ENCODE results near the gene INTS1.
"Not testable (repeated sequence)": the region's sequence is repeated elsewhere in the genome, so short reads cannot be mapped to it uniquely, and the experiment has no call there.

Gene INTS1

DNA sequence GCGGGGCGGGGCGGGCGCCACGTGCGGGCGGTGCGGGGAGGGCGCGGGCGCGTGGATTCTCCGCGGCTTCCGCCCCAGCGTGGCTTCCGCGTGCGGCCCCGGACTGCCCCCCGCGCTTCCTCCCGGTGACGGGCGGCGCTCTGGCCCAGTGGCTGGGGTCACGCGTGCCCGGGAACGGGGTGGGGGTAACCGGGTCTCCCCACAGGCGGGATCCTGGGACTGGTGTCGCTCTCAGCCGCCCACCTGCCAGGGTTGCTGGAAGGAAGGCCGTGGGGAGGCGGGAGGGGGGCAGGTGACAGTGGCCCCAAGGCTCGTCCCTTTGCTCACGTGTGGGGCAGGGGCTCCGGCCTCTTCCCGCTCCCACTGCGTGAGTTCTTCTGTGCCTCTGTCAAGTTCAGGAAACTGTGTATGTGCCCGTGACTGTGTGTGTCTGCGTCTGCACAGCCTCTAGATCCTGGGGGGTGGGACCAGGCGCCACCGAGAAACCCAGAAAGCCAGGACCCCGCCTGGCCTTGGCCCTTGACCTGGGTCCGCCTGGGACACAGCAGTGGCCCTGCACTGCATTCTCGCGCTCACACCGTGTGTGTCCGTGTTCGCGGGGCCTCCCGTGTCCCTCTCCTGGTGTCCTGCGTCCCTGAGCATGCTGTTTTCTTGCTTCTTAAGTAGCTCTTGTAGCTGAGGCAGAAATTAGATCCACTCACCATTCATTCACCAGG lies 27.2 kb upstream of the INTS1 start:
- in situ Hi-C loops (cut with MboI; ENCODE audit: low sequenced_read_pairs) = no loop called here

GRCh38 chr7:1530946-1531262 lies 26.7 kb upstream of the INTS1 start:
- in situ Hi-C loops (cut with MboI; ENCODE audit: low sequenced_read_pairs) = no loop called here

GRCh38 chr7:1529383-1530116 lies 25.4 kb upstream of the INTS1 start:
- in situ Hi-C loops (cut with MboI; ENCODE audit: low sequenced_read_pairs) = no loop called here

DNA sequence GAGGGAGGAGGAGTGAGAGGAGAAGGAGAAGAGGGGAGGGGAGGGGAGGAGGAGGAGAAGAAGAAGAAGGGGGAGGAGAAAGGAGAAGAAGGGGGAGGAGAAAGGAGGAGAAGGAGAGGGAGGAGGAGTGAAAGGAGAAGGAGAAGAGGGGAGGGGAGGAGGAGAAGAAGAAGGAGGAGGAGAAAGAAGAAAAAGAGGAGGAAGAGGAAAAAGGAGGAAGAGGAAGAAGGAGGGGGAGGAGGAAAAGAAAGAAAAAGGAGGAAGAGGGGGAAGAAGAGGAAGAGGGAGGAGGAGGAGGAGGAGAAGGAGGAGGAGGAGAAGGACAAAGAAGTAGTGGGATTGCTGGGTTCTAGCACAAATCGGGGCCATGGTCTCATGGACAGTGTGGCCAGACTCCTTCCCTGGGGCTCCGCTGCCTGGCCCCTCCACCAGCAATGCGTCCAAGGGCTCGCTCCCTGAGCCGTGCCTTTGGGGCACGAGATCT lies 22.1 kb upstream of the INTS1 start:
- in situ Hi-C loops (cut with MboI; ENCODE audit: low sequenced_read_pairs) = no loop called here

DNA sequence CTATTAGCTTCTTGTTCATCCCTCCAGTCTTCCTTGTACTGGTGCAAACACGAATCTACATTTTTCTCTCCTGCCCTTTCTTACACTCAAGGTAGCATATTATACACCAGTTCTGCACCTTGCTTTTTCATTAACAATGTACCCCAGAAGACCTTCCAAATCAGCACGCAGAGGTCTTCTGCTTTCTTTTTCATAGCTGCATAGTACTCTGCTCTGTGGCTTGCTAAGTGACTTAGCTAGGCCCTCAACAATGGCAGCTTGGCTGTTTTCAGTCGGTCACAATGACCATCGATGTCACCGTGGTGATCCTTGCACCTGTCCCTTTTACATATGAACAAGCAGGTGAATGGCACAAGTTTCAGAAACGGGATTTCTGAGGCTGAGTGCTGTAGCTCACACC lies 21.2 kb upstream of the INTS1 start:
- in situ Hi-C loops (cut with MboI; ENCODE audit: low sequenced_read_pairs) = no loop called here

DNA sequence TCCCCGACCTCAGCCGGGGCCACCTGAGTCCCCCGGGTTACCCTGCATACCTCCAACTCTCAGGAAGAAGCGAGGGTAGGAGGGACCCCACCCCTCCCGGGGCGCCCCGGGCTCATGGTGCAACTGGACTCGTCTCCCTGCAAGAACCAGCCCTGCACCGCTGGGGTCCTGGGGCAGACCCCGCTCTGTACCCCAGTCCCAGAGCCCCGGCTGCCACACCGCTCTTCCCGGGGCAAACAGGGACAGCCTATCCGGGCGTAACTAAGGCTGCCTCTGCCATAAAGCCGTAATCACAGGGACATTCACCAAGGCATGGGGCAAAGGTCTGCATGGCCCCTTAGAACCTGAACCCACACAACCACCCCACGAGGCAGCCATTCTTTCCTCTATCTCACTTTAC lies 19.7 kb upstream of the INTS1 start:
- in situ Hi-C loops (cut with MboI; ENCODE audit: low sequenced_read_pairs) = no loop called here

DNA sequence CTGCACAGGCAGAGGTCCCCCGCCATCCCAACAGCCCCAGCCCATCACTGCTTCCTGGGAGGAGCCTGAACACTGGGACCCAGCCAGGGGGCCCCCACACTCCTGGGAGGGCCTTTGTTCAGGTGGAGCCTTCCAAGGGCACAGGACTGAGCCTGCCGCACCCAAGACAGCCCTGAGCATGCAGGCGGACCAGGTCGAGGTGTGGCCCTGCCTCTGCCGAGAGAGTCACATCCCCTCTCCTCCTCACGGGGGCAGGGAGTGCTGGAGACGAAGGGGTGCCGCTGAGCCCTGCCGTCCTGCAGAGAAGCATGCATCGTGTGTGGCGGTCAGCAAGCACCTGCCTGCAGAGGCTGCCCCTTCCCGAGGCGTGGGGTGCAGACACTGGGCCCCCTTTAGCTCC lies 19.0 kb upstream of the INTS1 start:
- in situ Hi-C loops (cut with MboI; ENCODE audit: low sequenced_read_pairs) = no loop called here

GRCh38 chr7:1521456-1521855 lies 17.3 kb upstream of the INTS1 start:
- in situ Hi-C loops (cut with MboI; ENCODE audit: low sequenced_read_pairs) = no loop called here

DNA sequence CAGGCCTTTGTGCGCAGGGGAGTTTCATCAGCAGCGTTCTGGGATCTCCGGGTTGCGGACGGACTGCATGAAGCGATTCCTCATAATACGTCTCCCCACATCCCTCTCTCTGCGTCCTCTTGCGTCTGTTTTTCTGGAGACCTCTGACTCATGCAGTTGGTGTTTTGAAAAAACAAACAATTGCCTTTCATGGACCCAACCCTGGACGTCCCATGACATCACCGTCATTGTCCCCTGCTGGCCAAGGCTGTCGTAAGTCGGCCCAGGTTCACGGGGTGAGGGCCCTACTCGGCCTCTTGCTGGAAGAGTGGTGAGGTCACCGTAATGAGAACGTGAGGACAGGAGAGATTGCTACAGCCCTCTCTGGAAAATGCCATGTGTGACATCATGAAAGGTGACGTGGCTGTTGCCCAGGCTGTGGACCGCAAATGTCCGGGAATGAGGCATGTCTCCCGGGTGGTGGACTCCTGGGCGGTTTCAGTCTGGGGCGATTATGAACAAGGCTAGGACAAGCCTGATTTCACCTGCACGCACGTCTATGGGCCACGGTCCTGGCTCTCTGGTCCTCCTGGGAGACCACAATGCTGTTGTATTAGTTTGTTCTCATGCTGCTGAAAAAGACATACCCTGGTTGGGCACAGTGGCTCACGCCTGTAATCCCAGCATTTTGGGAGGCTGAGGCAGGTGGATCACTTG lies 16.5 kb upstream of the INTS1 start:
- in situ Hi-C loops (cut with MboI; ENCODE audit: low sequenced_read_pairs) = no loop called here

DNA sequence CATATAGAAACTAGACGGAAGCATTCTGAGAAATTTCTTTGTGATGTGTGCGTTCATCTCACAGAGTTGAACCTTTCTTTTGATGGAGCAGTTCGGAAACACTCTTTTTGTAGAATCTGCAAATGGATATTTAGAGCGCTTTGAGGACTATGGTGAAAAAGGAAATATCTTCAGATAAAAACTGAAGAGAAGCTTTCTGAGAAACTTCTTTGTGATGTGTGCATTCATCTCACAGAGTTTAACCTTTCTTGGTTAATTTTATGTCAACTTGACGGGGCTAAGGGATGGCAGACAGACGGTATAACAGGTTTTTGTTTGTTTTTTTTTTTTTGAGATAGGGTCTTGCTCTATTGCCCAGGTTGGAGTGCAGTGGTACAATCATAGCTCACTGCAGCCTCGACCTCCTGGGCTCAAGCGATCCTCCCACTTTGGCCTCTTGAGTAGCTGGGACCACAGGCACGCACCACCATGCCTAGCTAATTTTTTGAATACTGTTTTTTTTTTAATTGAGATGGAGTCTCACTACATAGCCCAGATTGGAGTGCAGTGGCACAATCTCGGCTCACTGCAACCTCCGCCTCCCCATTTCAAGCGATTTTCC lies 15.2 kb upstream of the INTS1 start:
- in situ Hi-C loops (cut with MboI; ENCODE audit: low sequenced_read_pairs) = not testable (repeated sequence)

DNA sequence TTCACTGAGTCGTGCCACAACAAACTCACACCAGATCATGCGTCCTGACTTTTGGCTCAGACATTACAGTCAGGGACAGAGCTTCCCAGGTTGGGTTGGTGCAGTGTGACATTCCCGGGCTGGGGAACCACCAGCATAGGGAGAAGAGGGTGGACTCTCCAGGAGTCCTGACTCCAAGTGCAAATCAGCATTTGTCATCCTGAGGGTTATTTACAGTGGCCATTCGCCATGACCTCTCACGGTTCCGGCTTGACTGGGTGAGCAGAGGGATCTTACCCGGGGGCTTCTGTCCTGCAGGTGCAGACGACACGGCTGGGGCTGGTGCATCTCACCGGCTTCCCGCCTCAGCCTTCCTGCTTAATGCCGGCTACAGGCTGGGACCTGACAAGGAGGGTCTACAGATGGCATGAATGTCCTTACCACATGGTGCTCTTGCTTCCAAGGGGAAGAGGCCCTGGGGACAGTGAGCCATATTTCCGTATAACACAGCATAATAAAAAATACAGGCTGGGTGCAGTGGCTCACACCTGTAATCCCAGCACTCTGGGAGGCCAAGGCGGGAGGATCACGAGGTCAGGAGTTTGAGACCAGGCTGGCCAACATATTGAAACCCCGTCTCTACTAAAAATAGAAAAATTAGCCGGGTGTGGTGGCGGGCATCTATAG lies 12.5 kb upstream of the INTS1 start:
- in situ Hi-C loops (cut with MboI; ENCODE audit: low sequenced_read_pairs) = no loop called here

- in situ Hi-C loops (cut with MboI; ENCODE audit: low sequenced_read_pairs) = not testable (repeated sequence)
Measured at GRCh38 chr7:1515509-1515967, 11.3 kb upstream of the INTS1 start.

DNA sequence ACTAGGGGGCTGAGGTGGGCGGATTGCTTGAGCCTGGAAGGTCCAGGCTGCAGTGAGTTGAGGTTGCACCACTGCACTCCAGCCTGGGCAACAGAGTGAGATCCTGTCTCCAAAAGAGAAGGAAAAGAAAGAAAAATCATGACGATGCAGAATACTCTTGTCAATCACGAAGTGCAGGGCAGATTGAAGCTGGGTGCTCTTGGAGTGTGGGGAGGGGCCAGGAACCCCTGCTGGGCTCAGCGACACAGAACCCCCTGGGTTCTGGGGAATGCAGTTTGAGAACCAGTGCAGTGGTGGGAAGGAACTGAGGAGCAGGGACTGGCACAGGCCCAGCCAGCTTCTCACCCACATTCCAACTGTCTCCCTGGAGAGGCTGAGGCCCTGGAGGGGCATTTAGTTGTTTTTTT lies 10.8 kb upstream of the INTS1 start:
- in situ Hi-C loops (cut with MboI; ENCODE audit: low sequenced_read_pairs) = no loop called here

DNA sequence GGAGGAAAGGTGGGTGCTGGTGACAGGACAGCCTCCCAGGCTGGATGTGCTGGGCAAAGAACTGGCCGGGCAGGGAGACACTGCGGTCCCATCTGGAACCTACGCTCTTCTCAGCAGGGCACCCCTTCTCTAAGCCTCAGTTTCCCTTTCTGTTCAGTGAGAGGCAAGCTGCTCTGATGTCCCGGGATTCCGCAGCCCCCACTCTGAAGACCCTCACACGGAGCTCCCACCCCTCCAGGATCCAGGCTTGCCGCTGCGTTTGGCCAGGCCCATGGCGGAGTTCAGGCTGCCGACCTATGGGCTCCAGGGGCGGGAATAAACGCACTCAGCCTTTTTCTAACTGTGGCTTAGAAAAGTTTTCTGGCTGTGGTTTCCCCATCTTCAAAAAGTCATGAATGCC lies 10.2 kb upstream of the INTS1 start:
- in situ Hi-C loops (cut with MboI; ENCODE audit: low sequenced_read_pairs) = no loop called here

DNA sequence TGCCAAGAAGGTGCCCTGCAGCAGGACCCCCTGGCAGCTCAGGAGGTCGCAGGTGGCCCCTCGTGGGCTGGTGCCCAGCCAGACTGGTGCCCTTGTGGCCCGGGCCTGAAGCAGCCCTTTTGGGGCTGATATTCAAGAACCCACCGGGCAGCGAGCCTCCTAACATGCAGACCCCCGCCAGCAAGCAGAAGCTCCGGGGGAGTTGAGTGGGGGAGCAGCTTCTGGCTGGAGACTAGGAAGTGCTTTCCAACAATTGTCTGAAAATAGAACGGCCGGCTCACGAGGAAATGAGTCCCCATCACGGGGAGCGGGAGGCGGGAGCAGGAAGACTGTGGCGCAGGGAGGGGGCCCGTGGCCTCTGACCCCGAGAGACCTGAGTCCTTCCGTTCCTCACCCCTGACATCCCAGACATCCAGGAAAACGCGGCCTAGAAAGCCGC lies 9.5 kb upstream of the INTS1 start:
- in situ Hi-C loops (cut with MboI; ENCODE audit: low sequenced_read_pairs) = no loop called here

DNA sequence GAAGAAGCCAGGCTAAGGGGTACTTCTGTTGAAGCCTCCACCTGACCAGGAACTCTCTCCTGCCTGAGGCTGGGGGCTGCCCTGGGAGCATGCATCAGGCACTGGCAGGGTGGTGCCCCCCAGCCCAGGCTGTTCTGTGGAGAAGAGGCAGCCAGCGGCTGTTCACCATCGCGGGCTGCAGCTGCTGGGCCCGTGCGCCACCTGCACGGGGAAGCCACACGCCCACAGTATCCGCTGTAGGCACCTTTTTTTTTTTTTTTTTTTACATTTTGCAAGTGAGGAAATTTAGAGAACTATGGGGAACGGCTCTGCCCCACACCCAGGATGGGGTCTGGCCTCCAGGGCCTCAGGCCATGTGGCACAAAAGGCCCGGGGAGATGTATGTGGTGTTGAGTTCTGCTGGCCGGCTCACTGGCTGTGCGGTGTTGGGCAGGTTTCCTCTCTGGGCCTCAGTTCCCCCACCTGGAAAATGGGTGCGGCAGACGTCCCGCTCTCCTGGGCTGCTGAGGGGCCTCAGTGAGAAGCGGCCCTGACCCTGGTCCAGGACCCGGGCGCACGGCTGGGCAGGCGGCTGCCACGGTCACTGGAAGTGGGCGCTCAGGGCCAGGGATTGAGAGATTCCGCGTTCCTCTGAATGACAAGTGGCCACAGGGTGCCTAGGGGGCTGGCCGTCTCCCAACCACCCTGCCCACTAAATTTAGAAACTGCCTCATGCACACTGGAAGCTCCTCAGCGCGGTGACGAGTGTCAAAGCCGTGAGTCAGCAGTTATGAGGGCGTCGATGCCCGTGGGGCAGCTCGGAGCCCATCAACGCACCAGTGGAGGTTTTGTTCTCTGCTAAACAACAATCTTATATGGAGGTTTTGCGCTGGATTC lies 8.8 kb upstream of the INTS1 start:
- in situ Hi-C loops (cut with MboI; ENCODE audit: low sequenced_read_pairs) = no loop called here

DNA sequence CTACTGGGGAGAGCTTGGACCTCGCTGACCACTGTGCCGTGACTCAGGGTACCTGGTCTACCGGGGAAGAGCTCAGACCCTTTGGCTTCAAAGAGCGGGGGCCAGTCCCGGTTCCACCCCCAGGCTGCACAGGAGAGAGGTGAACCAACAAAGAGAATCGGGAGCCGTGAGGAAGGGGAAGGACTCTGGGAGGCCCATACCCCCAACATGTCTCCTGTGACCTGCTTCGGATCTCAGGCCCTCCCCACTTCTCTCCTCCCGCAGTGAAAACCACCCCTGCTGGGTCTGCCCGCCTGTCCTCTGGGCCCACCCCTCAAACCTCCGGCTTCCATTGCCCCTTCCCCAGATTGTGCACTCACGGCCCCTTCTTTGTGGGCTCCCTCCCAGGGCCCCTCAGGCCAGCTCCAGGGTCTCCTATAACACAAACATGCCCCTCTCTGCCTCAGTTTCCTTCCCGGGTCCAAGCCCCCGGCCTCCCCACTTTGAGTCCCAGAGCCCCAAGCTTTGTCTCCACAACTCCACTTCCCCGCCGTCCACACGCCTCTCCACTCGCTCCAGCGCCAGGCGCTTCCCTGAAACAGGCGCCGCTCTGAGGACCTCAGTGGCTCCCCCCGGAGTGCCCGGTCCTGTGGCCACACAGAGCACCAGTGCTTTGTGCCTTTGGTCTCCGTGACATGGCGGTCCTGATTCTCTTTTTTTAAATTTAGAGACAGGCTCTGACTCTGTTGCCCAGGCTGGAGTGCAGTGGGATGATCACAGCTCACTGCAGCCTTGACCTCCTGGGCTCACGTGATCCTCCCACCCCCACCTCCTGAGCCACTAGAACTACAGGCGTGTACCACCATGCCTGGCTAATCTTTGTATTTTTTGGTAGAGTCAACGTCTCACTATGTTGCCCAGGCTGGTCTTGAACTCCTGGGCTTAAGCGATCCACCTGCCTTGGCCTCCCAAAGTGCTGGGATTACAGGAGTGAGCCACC lies 7.5 kb upstream of the INTS1 start:
- in situ Hi-C loops (cut with MboI; ENCODE audit: low sequenced_read_pairs) = no loop called here

DNA sequence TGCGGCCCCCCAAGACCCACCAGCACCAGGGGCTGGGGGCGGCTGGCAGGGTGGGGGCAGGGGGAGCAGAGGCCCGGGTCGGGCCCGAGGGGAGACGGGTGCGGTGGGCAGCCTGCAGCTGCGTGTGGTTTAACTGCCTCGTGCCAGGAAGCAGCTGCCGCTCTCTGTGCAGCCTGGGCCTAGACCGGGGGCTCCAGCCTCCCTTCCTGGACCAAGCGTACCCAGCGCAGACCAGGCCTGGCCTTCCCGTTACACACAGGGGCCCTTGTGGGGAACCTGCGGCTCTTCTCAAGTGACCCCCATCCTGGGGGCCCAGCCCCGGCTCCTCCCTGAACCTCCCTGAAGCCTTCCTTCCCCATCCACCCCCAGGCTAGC lies 6.6 kb upstream of the INTS1 start:
- in situ Hi-C loops (cut with MboI; ENCODE audit: low sequenced_read_pairs) = no loop called here

DNA sequence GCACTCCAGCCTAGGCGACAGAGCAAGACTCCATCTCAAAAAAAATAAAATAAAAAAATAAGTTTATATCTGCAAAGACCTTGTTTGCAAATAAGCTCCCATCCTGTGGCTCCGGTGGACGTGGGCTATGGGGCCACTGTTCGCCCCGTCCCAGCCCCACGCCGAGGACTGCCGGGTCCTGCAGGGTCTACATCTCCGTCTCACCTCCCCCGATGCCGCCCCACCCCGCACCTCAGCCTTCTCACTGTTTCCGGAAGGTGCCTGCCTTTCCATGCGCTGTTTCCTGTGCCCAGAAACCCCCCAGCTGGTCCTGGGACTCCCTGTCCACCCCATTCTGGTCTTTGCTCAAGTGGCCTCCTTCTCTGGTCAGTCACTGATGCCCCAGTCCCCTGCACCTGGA lies 5.0 kb upstream of the INTS1 start:
- in situ Hi-C loops (cut with MboI; ENCODE audit: low sequenced_read_pairs) = no loop called here
